ENCODE data around the gene CTSE.
"Not testable (repeated sequence)": the region's sequence is repeated elsewhere in the genome, so short reads cannot be mapped to it uniquely, and the experiment has no call there.

Gene CTSE

GRCh38 chr1:206000641-206001339 lies 22.9 kb downstream of the CTSE start:
- FAIRE-seq = no peak
- no peak for DNase-seq (ENCODE audit: extremely low spot score, insufficient read length, low read depth)

GRCh38 chr1:205998457-205999241 lies 25.0 kb downstream of the CTSE start:
- no peak for FAIRE-seq

GRCh38 chr1:205996641-205997040 lies 27.1 kb downstream of the CTSE start:
- FAIRE-seq; DNase-seq (ENCODE audit: extremely low spot score, insufficient read length, low read depth): not testable (repeated sequence)

More at GRCh38 chr1:205998457-205999241, 25.0 kb downstream of the CTSE start:
- no peak for DNase-seq (ENCODE audit: extremely low spot score, insufficient read length, low read depth)

GRCh38 chr1:205994346-205994745 lies 29.3 kb downstream of the CTSE start:
- FAIRE-seq = no peak

GRCh38 chr1:205993068-205993467 lies 30.6 kb downstream of the CTSE start:
- FAIRE-seq = no peak
- DNase-seq (ENCODE audit: extremely low spot score, insufficient read length, low read depth) = no peak

More at GRCh38 chr1:205994346-205994745, 29.3 kb downstream of the CTSE start:
- DNase-seq (ENCODE audit: extremely low spot score, insufficient read length, low read depth) = no peak

GRCh38 chr1:205992218-205992882 lies 31.3 kb downstream of the CTSE start:
- DNase-seq (ENCODE audit: extremely low spot score, insufficient read length, low read depth) (no peak), FAIRE-seq (no peak)

- DNase-seq (ENCODE audit: extremely low spot score, insufficient read length, low read depth) (no peak), FAIRE-seq (no peak)
Measured at GRCh38 chr1:205991237-205991636, 32.5 kb downstream of the CTSE start.

- no peak for FAIRE-seq
- no peak for DNase-seq (ENCODE audit: extremely low spot score, insufficient read length, low read depth)
Measured at GRCh38 chr1:205990226-205990625, 33.5 kb downstream of the CTSE start.

- no peak for DNase-seq (ENCODE audit: extremely low spot score, insufficient read length, low read depth)
- no peak for FAIRE-seq
Measured at GRCh38 chr1:205989786-205990185, 33.9 kb downstream of the CTSE start.

GRCh38 chr1:205988585-205988995 lies 35.1 kb downstream of the CTSE start:
- no peak for FAIRE-seq
- DNase-seq (ENCODE audit: extremely low spot score, insufficient read length, low read depth) = no peak

- no peak for FAIRE-seq
- DNase-seq (ENCODE audit: extremely low spot score, insufficient read length, low read depth) = no peak
Measured at GRCh38 chr1:205986861-205987260, 36.8 kb downstream of the CTSE start.

GRCh38 chr1:205986292-205986691 lies 37.4 kb downstream of the CTSE start:
- FAIRE-seq = no peak
- DNase-seq (ENCODE audit: extremely low spot score, insufficient read length, low read depth) = no peak

GRCh38 chr1:205985330-205986005 lies 38.2 kb downstream of the CTSE start:
- DNase-seq (ENCODE audit: extremely low spot score, insufficient read length, low read depth) = no peak
- no peak for FAIRE-seq

- DNase-seq (ENCODE audit: extremely low spot score, insufficient read length, low read depth) (peak; percentile 29), FAIRE-seq (no peak)
Measured at GRCh38 chr1:205983925-205984725, 39.6 kb downstream of the CTSE start.

- DNase-seq (ENCODE audit: extremely low spot score, insufficient read length, low read depth) = no peak
Measured at GRCh38 chr1:205981257-205981656, 42.4 kb downstream of the CTSE start.

GRCh38 chr1:205980237-205980870 lies 43.3 kb downstream of the CTSE start:
- no peak for FAIRE-seq
- DNase-seq (ENCODE audit: extremely low spot score, insufficient read length, low read depth) = no peak

More at GRCh38 chr1:205981257-205981656, 42.4 kb downstream of the CTSE start:
- FAIRE-seq = no peak

- FAIRE-seq (no peak), DNase-seq (ENCODE audit: extremely low spot score, insufficient read length, low read depth) (no peak)
Measured at GRCh38 chr1:205979301-205979700, 44.4 kb downstream of the CTSE start.

GRCh38 chr1:205978676-205979075 lies 45.0 kb downstream of the CTSE start:
- FAIRE-seq = no peak
- no peak for DNase-seq (ENCODE audit: extremely low spot score, insufficient read length, low read depth)

GRCh38 chr1:205977402-205978014 lies 46.2 kb downstream of the CTSE start:
- FAIRE-seq = no peak

More at GRCh38 chr1:205977402-205978014, 46.2 kb downstream of the CTSE start:
- peak; percentile 60 for DNase-seq (ENCODE audit: extremely low spot score, insufficient read length, low read depth)

All from GM18507 (cell line).